ENCODE measurements around the gene SLC9A1.

GRCh38 chr1:27137544-27138075 lies 17.3 kb downstream of the SLC9A1 start:
- TF ChIP-seq CTCF (IDR thresholded peaks at IDR 0.05) (no peak), REST (IDR thresholded peaks at IDR 0.05; ENCODE audit: low read depth, low read length) (no peak), FOXM1 (IDR thresholded peaks at IDR 0.05; ENCODE audit: low read depth) (no peak), MXI1 (IDR thresholded peaks at IDR 0.05; ENCODE audit: low read depth, low read length) (peak; percentile 64), EP300 (IDR thresholded peaks at IDR 0.05; ENCODE audit: borderline replicate concordance in 1 of 2, low read depth in 1 of 2, low read length in 1 of 2) (0 out of 4 replicates have a peak, but pooled peaks of 1 of the 2 experiments have one; percentile 18), SMC3 (IDR thresholded peaks at IDR 0.05; ENCODE audit: low read depth, low read length) (no peak), USF2 (IDR thresholded peaks at IDR 0.05; ENCODE audit: borderline replicate concordance, low read depth, low read length) (no peak), MAX (IDR thresholded peaks at IDR 0.05; ENCODE audit: low read depth) (no peak), TAF1 (IDR thresholded peaks at IDR 0.05; ENCODE audit: borderline replicate concordance, low read depth, low read length) (no peak), FOXJ3 (CRISPR knock-in tag; IDR thresholded peaks at IDR 0.05) (no peak), YY1 (IDR thresholded peaks at IDR 0.05; ENCODE audit: low read depth) (no peak), FOSL2 (IDR thresholded peaks at IDR 0.05; ENCODE audit: borderline replicate concordance, low read depth) (no peak)
